ENCODE data around the gene LMBRD1. TPM values are rescaled to one million over a fixed set of nuclear protein-coding genes. Genes with fewer than 3 reads are reported as not detected.
A peak's percentile ranks its signal among the peaks of the same experiment; 100 is the strongest.

Gene LMBRD1
- total and polyA plus RNA-seq, 2 experiments from 2014 or later, result 14.4 to 24.4 TPM

DNA sequence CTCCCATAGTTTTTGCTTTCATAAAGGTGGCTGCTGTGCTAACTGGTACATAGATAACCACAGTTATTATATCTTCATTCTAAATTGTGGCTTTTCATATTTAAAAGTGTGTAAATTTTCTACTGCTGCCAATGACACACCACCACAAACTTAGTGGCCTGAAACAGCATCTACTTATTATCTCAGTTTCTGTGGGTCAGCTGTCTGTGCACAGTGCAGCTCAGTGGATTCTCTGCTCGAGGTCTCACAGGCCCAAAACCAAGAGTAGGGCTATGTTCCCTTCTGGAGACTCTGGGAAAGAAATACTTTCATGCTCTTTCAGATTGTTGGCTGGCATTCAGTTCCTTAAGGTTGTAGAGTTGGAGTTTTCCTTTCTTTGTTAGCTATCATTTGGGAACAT is 90.1 kb downstream of the LMBRD1 start:
- DNase-seq (ENCODE audit: low read depth in 1 of 2, low spot score in 1 of 2), result no peak
- no peaks in the 10 kb centered on the region for H3K36me3 ChIP-seq
- TF ChIP-seq, protein P1, sequence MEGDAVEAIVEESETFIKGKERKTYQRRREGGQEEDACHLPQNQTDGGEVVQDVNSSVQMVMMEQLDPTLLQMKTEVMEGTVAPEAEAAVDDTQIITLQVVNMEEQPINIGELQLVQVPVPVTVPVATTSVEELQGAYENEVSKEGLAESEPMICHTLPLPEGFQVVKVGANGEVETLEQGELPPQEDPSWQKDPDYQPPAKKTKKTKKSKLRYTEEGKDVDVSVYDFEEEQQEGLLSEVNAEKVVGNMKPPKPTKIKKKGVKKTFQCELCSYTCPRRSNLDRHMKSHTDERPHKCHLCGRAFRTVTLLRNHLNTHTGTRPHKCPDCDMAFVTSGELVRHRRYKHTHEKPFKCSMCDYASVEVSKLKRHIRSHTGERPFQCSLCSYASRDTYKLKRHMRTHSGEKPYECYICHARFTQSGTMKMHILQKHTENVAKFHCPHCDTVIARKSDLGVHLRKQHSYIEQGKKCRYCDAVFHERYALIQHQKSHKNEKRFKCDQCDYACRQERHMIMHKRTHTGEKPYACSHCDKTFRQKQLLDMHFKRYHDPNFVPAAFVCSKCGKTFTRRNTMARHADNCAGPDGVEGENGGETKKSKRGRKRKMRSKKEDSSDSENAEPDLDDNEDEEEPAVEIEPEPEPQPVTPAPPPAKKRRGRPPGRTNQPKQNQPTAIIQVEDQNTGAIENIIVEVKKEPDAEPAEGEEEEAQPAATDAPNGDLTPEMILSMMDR (IDR thresholded peaks at IDR 0.05; ENCODE audit: low read depth, low read length), result no peak
- H3K9me3 ChIP-seq (ENCODE audit: low read depth), result no peaks in the 10 kb centered on the region
- H3K4me1 ChIP-seq (ENCODE audit: low read depth), result no peaks in the 10 kb centered on the region
- no peak overlapping the region for H3K4me3 ChIP-seq
- no peak overlapping the region for H3K27ac ChIP-seq
- no peaks in the 10 kb centered on the region for H3K27me3 ChIP-seq

DNA sequence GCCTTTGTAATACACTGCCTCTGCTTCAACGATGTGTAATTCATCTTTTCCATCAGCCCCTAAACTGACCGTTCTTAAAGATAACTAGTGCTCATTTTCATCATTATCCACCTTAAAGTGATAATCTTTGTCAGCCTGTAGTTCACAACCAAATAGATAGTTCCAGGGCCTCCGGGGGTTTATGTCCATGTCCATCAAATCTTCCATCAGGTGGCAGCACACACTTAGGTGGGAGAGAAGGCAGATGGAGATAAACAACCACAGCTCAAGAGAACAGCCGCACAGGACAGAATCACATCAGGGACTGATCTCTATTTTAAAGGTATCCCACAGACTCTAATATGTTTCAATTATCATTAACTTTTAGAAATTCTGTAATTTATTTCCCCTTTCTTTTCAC is 90.9 kb downstream of the LMBRD1 start:
- no peaks in the 10 kb centered on the region for H3K9me3 ChIP-seq (ENCODE audit: low read depth)
- H3K36me3 ChIP-seq, result no peaks in the 10 kb centered on the region
- DNase-seq (ENCODE audit: low read depth in 1 of 2, low spot score in 1 of 2), result no peak
- H3K4me3 ChIP-seq, result no peak overlapping the region
- TF ChIP-seq, protein P1 (IDR thresholded peaks at IDR 0.05; ENCODE audit: low read depth, low read length), result no peak
- H3K27ac ChIP-seq, result no peak overlapping the region
- no peaks in the 10 kb centered on the region for H3K27me3 ChIP-seq
- H3K4me1 ChIP-seq (ENCODE audit: low read depth), result no peaks in the 10 kb centered on the region

DNA sequence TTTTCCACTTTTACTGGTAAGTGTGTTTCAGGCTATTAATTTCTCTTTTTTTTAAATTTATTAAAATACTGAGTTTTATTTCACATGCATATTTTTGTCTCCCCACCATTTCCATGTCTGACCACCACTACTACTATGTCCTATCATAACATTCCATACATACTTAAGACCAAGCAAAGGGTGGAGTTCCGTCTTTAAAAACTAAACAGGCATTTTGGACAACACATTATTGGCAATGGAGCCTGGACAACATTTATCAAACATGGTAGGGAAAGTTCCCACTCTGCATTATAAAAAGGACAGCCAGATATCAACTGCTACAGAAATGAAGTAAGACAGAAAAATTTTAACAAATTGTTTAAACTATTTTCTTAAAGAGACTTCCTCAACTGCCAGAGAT is 91.9 kb downstream of the LMBRD1 start:
- H3K4me3 ChIP-seq, result no peak overlapping the region
- no peaks in the 10 kb centered on the region for H3K36me3 ChIP-seq
- no peaks in the 10 kb centered on the region for H3K27me3 ChIP-seq
- H3K4me1 ChIP-seq (ENCODE audit: low read depth), result no peaks in the 10 kb centered on the region
- H3K9me3 ChIP-seq (ENCODE audit: low read depth), result no peaks in the 10 kb centered on the region
- TF ChIP-seq, protein P1 (IDR thresholded peaks at IDR 0.05; ENCODE audit: low read depth, low read length), result no peak
- DNase-seq (ENCODE audit: low read depth in 1 of 2, low spot score in 1 of 2), result peak in 1 of 2 donors; percentile 3
- H3K27ac ChIP-seq, result no peak overlapping the region

- Histone ChIP-seq H3K9me3 (ENCODE audit: low read depth) (no peaks in the 10 kb centered on the region), H3K27me3 (no peaks in the 10 kb centered on the region), H3K4me3 (no peak overlapping the region), H3K36me3 (peaks cover 7% of the 10 kb centered on the region), H3K27ac (no peak overlapping the region), H3K4me1 (ENCODE audit: low read depth) (no peaks in the 10 kb centered on the region)
- TF ChIP-seq, protein P1 (IDR thresholded peaks at IDR 0.05; ENCODE audit: low read depth, low read length), result no peak
- DNase-seq (ENCODE audit: low read depth in 1 of 2, low spot score in 1 of 2), result no peak
Observed at GRCh38 chr6:69699655-69700054, 97.2 kb downstream of the LMBRD1 start.

DNA sequence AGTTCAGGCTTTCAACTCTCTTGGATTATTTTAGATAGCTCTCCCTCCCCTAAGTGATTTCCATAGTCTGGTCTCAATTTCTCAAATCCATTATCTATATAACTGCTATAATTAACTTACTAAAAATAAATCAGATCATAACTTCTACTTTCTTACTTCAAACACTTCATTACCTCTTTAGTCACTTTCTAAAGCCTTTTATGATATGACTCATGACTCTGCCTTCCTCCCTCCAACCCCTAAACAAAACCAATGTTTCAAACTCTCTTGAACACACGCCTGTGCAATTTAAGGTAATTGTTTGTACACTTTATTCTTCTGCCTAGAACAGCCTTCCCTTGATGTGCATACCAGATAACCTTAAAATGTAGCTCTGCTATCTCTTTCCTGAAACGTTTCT is 100.5 kb downstream of the LMBRD1 start:
- Histone ChIP-seq H3K4me1 (ENCODE audit: low read depth) (no peaks in the 10 kb centered on the region), H3K4me3 (no peak overlapping the region), H3K9me3 (ENCODE audit: low read depth) (no peaks in the 10 kb centered on the region), H3K36me3 (peaks cover 7% of the 10 kb centered on the region), H3K27me3 (no peaks in the 10 kb centered on the region), H3K27ac (no peak overlapping the region)
- TF ChIP-seq, protein P1 (IDR thresholded peaks at IDR 0.05; ENCODE audit: low read depth, low read length), result no peak
- no peak for DNase-seq (ENCODE audit: low read depth in 1 of 2, low spot score in 1 of 2)

GRCh38 chr6:69693762-69694161 is 103.0 kb downstream of the LMBRD1 start:
- H3K9me3 ChIP-seq (ENCODE audit: low read depth), result no peaks in the 10 kb centered on the region
- TF ChIP-seq, protein P1 (IDR thresholded peaks at IDR 0.05; ENCODE audit: low read depth, low read length), result no peak
- H3K27ac ChIP-seq, result no peak overlapping the region
- no peaks in the 10 kb centered on the region for H3K4me1 ChIP-seq (ENCODE audit: low read depth)
- H3K27me3 ChIP-seq, result no peaks in the 10 kb centered on the region
- H3K4me3 ChIP-seq, result no peak overlapping the region
- DNase-seq (ENCODE audit: low read depth in 1 of 2, low spot score in 1 of 2), result peak in 1 of 2 donors; percentile 6
- H3K36me3 ChIP-seq, result peaks cover 7% of the 10 kb centered on the region

Data from cardiac muscle cell (in vitro differentiated cells and primary cell).